NCI-H748 (cell line): Measurements from ENCODE around the gene PRR27.

Experiments used
- DNase-seq: peaks from one replicate; lab custom pipeline; 2025; ENCODE audit not compliant: unreplicated experiment; lab: John Stamatoyannopoulos, UW

Gene PRR27

DNA sequence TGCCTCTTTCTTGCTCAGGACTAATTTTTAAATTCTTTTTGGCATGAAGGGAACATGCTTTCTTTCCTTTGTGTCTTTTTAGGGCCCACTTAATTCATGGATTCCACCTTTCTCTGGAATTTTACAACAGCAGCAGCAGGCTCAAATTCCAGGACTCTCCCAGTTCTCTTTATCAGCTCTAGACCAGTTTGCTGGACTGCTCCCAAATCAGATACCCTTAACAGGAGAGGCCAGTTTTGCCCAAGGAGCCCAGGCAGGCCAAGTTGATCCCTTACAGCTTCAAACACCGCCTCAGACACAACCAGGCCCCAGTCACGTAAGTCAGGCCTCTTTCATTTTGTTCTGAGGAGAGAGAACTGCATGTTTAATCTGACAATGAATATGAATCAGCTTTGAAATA lies 43.8 kb downstream of the PRR27 start:
- DNase-seq, result no peak

DNA sequence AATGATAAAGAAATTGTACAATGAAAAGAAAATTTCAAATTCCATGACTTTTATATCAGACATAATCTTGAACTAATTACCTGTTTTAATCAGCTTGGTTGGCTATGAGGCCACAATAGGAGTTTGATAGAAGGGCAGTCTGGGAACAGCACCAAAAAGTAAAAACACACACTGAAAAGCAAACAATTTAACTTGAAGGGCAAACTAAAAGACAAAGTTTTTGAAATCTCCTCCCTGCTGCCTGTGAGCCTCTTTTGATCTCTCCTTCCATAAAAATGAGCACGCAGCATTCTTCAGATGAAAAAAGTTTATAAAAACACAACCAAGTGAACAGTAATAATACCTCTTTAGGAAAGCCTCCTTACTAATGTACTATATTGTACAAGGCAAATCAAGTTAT lies 49.6 kb downstream of the PRR27 start:
- no peak for DNase-seq

DNA sequence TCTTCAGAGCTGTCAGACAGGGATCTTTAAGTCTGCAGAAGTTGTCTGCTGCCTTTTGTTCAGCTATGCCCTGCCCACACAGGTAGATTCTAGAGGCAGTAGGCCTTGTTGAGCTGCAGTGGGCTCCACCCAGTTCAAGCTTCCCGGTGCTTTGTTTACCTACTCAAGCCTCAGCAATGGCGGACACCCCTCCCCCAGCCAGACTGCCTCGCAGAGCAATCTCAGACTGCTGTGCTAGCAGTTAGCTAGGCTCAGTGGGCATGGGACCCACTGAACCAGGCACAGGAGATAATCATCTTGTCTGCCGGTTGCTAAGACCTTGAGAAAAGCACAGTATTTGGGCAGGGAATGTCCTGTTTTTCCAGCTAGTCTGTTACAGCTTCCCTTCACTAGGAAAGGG lies 58.7 kb downstream of the PRR27 start:
- DNase-seq, result peak; percentile 0
